ENCODE measurements around the gene SLCO2A1. TPM values are rescaled to one million over a fixed set of nuclear protein-coding genes. Genes with fewer than 3 reads are reported as not detected.

SLCO2A1 gene
- total RNA-seq, 2 experiments from 2014 or later = not detected

DNA sequence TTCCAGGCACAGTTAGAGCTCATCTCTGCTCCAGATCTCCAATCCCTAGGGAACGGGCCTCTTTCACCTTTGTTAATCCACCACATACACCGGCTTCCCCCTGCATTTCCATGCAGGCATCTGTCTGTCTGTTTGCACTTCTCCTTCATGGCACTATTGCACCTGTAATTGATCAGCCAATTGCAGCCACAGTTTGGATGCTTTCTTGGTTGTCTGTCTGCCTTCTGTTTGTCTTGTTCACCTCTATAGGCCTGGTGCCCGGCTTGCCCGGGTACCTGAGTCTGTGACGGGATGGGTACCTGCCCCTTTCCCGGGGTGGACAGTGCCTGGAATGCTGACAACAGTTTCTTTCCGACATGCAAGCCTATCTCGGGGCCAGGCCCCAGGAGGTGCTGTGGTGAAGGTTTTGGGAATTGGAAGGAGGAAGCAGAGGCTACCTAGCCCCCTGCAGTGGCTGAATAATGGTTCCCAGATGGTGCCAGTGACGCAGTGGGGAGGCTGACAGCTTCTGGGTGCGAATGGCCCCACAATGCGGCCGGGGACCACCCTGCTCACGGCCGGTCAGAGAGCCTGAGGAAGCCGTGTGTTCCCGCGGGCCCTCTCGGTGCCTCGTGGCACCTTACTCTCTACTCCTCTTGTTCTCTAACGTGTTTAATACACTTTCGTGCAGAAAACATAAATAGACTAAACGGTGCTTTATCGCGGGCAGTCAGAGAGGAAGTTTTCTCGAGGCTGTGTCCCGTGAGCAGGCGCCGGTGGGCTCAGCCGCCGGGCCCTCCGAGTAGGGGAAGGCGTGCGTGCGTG is 102.8 kb downstream of the SLCO2A1 start:
- peaks cover 6% of the 10 kb centered on the region for H3K4me1 Mint-ChIP-seq (ENCODE audit: low read depth)

DNA sequence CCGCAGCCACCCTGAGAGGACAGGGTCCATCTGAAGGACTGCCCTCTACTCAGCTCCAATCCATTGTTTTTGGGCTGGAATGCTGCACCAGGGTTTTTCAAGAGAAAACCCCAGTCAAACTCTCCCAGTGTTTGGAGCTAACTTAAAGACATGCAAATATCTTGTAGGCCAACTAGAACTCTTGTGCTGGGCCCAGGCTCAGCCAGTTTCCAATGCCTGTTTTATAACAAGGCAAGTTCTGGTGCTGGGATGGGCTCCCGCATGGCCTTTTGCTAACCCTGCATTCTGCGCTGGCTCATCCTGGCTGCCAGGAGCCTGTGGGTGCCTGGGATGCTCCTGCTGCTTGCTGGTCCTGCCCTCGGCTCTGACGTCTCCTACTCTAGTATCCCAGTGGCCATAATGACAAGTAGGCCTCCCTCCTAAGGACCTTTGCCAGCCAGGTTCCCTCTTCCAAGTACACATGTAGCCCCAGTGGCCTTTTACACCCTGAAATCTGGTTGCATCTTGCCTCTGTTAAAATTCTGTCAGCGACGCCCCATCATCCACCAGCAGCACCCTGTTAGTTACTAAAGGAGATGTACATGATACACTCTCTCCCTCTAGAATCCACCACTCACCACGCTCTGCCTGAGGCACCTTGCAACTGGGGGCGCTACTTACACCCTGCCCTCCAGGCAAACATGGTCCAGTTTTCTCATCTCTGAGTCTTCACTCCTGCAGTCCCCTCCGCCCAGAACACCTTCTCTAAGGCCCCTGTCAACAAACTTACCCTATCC is 103.6 kb downstream of the SLCO2A1 start:
- intact Hi-C loops (cut with micrococcal nuclease) = loop anchor here (5.0 to 10.0 kb wide), 6 partner anchors 59 to 1204 kb away; partner anchors contain the start of genes ANAPC13, CDV3, CEP63 and NPHP3
- CTCF ChIA-PET = interaction anchor here (0.6 to 1.2 kb wide), 6 partner anchors 10 to 132 kb away, joined by 3 to 5 read pairs (median 4); no protein-coding TSS in a partner anchor
- H3K4me3 Mint-ChIP-seq = no peak overlapping the region
- H3K27me3 Mint-ChIP-seq (ENCODE audit: low read depth) = peaks cover 2% of the 10 kb centered on the region
- no peak overlapping the region for H3K27ac Mint-ChIP-seq
- no peaks in the 10 kb centered on the region for H3K9me3 Mint-ChIP-seq
- H3K36me3 Mint-ChIP-seq (ENCODE audit: low read depth) = no peaks in the 10 kb centered on the region
- peaks cover 6% of the 10 kb centered on the region for H3K4me1 Mint-ChIP-seq (ENCODE audit: low read depth)
- DNase-seq = no peak

More for the DNA sequence above, 102.8 kb downstream of the SLCO2A1 start:
- no peaks in the 10 kb centered on the region for H3K9me3 Mint-ChIP-seq
- no peaks in the 10 kb centered on the region for H3K36me3 Mint-ChIP-seq (ENCODE audit: low read depth)
- DNase-seq = no peak
- intact Hi-C loops (cut with micrococcal nuclease) = loop anchor here (1.0 to 10.0 kb wide), 8 partner anchors 60 to 1205 kb away; partner anchors contain the start of genes ANAPC13, CDV3, CEP63 and NPHP3
- peaks cover 2% of the 10 kb centered on the region for H3K27me3 Mint-ChIP-seq (ENCODE audit: low read depth)
- H3K27ac Mint-ChIP-seq = no peak overlapping the region
- H3K4me3 Mint-ChIP-seq = peak overlapping the region; percentile 42
- CTCF ChIA-PET = interaction anchor here (0.6 to 0.8 kb wide), 2 partner anchors 107 to 108 kb away, joined by 3 to 5 read pairs; no protein-coding TSS in a partner anchor

DNA sequence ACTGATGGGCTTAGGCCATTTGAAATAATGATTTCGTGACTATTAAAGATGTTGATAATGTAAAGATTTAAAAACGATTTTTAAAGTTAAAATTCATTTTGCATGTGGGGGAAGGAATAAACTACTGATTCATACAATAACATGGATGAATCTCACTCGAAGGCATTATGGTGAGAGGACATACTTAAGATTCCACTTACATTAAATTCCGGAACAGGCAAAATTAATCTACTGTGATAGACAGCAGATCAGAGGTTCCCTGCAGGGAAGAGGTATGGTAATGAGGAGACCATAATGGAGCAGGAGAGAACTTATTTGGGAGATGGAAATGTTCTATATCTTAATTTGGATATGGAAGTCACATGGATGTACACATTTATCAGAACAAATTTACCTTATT is 105.7 kb downstream of the SLCO2A1 start:
- peaks cover 6% of the 10 kb centered on the region for H3K4me1 Mint-ChIP-seq (ENCODE audit: low read depth)
- no peaks in the 10 kb centered on the region for H3K9me3 Mint-ChIP-seq
- DNase-seq = no peak
- intact Hi-C loops (cut with micrococcal nuclease) = loop anchor here (10.0 kb wide), 1 partner anchor 429 kb away; no protein-coding TSS in a partner anchor
- no peak overlapping the region for H3K27ac Mint-ChIP-seq
- H3K27me3 Mint-ChIP-seq (ENCODE audit: low read depth) = peaks cover 2% of the 10 kb centered on the region
- CTCF ChIA-PET = no interaction called here
- H3K4me3 Mint-ChIP-seq = no peak overlapping the region
- H3K36me3 Mint-ChIP-seq (ENCODE audit: low read depth) = no peaks in the 10 kb centered on the region

DNA sequence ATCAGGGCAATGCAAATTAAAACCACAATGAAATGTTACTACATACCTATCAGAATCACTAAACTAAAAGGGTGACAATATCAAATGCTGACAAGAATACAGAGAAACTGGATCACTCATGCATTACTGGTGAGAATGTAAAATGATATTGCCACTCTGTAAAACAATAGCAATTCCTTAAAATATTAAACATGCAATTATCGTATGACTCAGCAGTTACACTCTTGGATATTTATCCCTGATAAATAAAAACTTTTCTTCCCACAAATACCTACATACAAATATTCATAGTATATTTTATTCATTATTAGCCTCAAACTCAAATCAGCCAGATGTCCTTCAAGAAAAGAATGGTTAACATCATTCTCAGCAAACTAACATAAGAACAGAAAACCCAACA is 108.1 kb downstream of the SLCO2A1 start:
- CTCF ChIA-PET = no interaction called here
- H3K9me3 Mint-ChIP-seq = peaks cover 4% of the 10 kb centered on the region
- no peak overlapping the region for H3K4me3 Mint-ChIP-seq
- no peaks in the 10 kb centered on the region for H3K36me3 Mint-ChIP-seq (ENCODE audit: low read depth)
- H3K4me1 Mint-ChIP-seq (ENCODE audit: low read depth) = no peaks in the 10 kb centered on the region
- no peak for DNase-seq
- peaks cover 8% of the 10 kb centered on the region for H3K27me3 Mint-ChIP-seq (ENCODE audit: low read depth)
- no peak overlapping the region for H3K27ac Mint-ChIP-seq
- intact Hi-C loops (cut with micrococcal nuclease) = loop anchor here (10.0 kb wide), 1 partner anchor 427 kb away; no protein-coding TSS in a partner anchor

DNA sequence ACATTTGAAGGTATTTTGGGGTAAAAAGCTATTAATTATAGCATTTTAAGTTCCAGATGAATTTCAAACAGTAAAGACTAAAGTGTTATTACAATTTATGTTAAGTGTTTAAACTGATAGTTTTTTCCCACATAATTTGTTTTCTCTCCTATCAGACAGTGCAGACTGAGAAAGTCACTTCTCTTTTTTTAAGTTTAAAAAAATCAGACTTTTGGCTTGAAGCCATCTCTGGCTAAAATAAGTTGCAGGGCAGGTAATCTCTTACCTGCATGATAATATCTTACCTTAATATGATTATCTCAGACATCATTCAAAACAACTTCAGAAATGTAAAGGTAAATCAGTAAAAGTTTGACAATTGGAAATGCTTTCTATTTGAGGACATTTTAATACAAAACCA is 112.6 kb downstream of the SLCO2A1 start:
- no peak for DNase-seq
- CTCF ChIA-PET = interaction anchor here (0.5 kb wide), 1 partner anchor 96 kb away, joined by 5 read pairs; no protein-coding TSS in a partner anchor
- Mint-ChIP-seq H3K9me3 (peaks cover 4% of the 10 kb centered on the region), H3K27ac (no peak overlapping the region), H3K36me3 (ENCODE audit: low read depth) (no peaks in the 10 kb centered on the region), H3K4me3 (no peak overlapping the region), H3K27me3 (ENCODE audit: low read depth) (peaks cover 12% of the 10 kb centered on the region), H3K4me1 (ENCODE audit: low read depth) (no peaks in the 10 kb centered on the region)
- intact Hi-C loops (cut with micrococcal nuclease) = no loop called here

DNA sequence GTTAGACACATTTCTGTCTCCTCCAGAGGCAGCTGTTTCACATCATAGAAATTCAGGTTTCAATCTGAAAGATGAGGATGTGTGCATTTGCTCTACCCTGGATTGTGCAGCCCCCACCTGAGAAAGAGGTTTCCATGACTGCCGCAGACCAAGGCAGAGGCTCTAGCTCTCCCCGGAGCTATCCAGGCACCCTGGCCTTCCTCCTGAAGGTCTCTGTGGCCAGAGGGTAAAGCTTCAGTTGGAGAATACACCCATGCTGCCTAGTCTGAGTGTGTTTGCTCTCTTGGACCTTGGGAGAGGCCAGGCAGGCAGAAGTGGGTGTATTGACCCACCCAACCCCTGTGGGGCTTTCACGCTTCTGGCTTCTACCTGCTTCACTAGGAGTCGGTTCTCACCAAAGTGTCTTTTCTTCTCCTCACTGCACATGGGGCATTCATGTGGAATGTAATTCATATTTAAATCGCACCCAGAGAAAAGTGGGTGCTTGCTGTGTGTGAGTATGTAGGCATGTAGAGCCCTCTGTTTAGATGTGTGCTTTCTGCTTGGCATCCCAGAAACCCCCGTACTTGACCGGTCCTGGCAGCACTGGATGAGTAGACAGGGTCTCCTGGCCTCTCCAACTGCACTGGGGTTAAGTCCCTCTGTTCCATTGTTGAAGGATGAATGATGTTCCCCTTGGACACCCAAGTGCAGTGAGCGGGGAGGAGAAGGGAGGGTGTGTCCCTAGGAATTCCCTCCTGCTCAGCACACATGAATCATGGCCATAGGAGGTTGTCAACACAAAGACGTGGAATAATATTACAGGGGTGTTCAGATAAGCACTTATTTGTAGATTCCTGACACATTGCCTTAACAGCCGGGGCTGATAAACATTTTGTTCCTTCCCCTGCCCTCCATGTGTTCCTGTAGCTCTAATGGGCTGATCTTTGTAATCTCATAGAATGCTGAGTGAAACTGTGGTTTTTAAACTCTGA is 113.8 kb downstream of the SLCO2A1 start:
- peaks cover 4% of the 10 kb centered on the region for H3K9me3 Mint-ChIP-seq
- no peaks in the 10 kb centered on the region for H3K4me1 Mint-ChIP-seq (ENCODE audit: low read depth)
- CTCF ChIA-PET = no interaction called here
- intact Hi-C loops (cut with micrococcal nuclease) = no loop called here
- H3K27ac Mint-ChIP-seq = no peak overlapping the region
- H3K36me3 Mint-ChIP-seq (ENCODE audit: low read depth) = no peaks in the 10 kb centered on the region
- H3K27me3 Mint-ChIP-seq (ENCODE audit: low read depth) = peaks cover 12% of the 10 kb centered on the region
- no peak overlapping the region for H3K4me3 Mint-ChIP-seq
- DNase-seq = no peak

DNA sequence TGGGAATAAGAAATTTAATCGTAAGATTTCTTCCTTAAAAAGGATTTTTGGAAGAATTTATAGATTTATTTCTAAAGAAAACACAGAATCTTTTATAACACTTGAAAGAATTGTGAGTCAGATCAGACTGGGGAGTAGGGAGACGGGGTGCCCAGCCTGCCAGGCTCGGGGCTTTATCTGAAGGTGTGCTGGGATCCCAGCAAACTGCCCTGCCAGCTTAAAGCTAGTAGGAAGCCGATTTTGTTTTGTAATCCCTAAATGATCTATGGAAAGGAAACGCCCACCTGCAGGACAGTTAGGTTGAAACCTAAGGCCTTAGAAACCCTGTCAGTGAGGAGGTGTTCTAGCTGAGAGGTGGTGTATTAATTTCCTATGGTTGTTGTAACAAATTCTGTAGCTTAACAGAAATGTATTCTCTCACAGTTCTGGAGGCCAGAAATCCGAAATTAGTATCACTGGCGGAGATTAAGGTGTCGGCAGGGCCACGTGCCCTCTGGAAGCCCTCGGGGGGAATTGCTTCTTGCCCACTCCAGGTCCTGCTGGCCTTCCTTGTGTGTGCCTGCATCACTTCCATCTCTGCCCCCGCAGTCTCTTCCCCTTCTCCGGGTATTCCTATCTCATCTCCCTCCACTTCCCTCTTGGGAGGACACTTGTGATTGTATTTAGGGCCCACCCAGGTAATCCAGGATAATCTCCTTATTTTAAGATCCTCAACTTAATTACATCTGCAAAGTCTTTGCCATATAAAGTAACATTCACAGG is 114.7 kb downstream of the SLCO2A1 start:
- Mint-ChIP-seq H3K4me3 (no peak overlapping the region), H3K4me1 (ENCODE audit: low read depth) (no peaks in the 10 kb centered on the region), H3K27ac (no peak overlapping the region), H3K36me3 (ENCODE audit: low read depth) (no peaks in the 10 kb centered on the region), H3K9me3 (peaks cover 4% of the 10 kb centered on the region), H3K27me3 (ENCODE audit: low read depth) (peaks cover 17% of the 10 kb centered on the region)
- CTCF ChIA-PET = no interaction called here
- intact Hi-C loops (cut with micrococcal nuclease) = no loop called here
- no peak for DNase-seq

DNA sequence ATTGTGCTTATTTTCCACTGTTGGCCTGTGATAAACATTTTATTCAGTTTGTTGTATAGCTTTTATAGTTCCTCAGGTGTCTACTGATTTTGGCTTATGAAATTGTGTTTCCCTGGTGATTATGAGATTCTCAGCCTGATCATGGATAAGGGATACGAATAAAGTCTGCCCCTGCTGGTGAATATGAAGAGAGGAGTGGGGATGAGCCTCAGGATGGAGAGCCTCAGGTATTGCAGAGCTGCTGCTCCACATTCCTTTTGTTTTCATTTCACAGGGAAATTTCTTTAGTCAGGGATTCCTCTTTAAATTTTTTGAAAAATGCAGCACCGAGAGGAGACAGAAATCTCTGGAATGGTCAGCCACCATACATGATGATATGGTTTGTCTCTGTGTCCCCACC is 119.3 kb downstream of the SLCO2A1 start:
- H3K27ac Mint-ChIP-seq = no peak overlapping the region
- H3K36me3 Mint-ChIP-seq (ENCODE audit: low read depth) = no peaks in the 10 kb centered on the region
- H3K4me3 Mint-ChIP-seq = no peak overlapping the region
- H3K9me3 Mint-ChIP-seq = no peaks in the 10 kb centered on the region
- intact Hi-C loops (cut with micrococcal nuclease) = no loop called here
- H3K27me3 Mint-ChIP-seq (ENCODE audit: low read depth) = peaks cover 16% of the 10 kb centered on the region
- H3K4me1 Mint-ChIP-seq (ENCODE audit: low read depth) = no peaks in the 10 kb centered on the region
- CTCF ChIA-PET = no interaction called here
- DNase-seq = no peak

DNA sequence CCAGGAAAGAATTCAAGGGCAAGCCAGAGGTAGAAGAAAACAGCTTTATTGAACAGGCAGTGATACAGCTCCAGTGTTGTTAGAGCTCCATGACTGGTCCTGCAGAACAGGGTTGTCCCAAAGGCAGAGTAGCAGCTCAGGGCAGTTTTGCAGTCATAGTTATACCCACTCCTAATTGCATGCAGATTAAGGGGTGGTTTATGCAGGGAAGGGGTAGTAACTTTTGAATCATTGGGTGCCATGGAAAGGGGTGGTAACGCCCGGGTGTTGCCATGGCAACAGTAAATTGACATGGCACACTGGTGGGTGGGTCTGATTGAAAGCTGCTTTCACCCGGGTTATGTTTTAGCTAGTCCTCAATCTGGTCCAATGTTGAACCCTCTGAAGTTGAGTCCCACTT is 124.3 kb downstream of the SLCO2A1 start:
- Mint-ChIP-seq H3K9me3 (peaks cover 4% of the 10 kb centered on the region), H3K4me1 (ENCODE audit: low read depth) (no peaks in the 10 kb centered on the region), H3K4me3 (no peak overlapping the region), H3K27ac (no peak overlapping the region), H3K27me3 (ENCODE audit: low read depth) (peaks cover 19% of the 10 kb centered on the region), H3K36me3 (ENCODE audit: low read depth) (no peaks in the 10 kb centered on the region)
- intact Hi-C loops (cut with micrococcal nuclease) = no loop called here
- CTCF ChIA-PET = no interaction called here
- DNase-seq = no peak

DNA sequence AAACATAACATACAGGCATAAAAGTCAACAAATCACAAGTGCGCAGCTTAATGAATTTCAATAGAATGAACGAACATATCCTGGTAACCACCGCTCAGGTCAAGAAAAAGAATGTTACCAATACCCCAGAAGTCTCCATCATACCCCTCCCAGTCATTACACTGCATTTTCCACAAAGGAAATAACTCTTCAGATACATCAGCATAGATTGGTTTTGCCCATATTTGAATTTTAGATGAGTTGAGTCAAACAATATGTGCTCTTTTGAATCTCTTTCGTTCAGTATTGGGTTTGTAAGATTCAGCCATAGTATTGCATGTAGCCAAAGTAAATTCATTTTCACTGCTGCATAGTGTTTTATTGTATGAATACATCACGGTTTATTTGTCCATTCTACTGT is 127.9 kb downstream of the SLCO2A1 start:
- Mint-ChIP-seq H3K27ac (no peak overlapping the region), H3K4me3 (no peak overlapping the region), H3K36me3 (ENCODE audit: low read depth) (no peaks in the 10 kb centered on the region), H3K9me3 (peaks cover 4% of the 10 kb centered on the region), H3K4me1 (ENCODE audit: low read depth) (no peaks in the 10 kb centered on the region), H3K27me3 (ENCODE audit: low read depth) (peaks cover 15% of the 10 kb centered on the region)
- no peak for DNase-seq
- intact Hi-C loops (cut with micrococcal nuclease) = no loop called here
- CTCF ChIA-PET = no interaction called here

DNA sequence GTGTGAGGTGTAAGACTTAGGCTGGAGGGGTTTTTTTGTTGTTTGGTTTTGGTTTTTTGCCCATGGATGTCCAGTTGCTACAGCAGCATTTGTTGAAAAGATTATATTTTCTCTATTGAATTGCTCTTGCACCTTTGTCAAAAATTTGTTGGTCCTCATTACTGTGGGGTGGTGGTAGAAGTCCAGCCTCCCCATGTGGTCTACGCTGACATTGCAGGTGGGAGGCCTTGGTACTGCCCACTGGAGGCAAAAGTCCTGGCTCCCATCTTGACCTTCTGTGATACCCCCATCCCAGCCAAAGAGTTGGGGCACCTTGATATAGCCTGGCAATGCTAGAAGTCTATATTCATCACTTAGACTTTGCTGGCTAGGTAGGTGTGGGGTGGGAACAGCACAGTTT is 128.6 kb downstream of the SLCO2A1 start:
- H3K9me3 Mint-ChIP-seq = peaks cover 4% of the 10 kb centered on the region
- intact Hi-C loops (cut with micrococcal nuclease) = no loop called here
- H3K4me3 Mint-ChIP-seq = no peak overlapping the region
- CTCF ChIA-PET = no interaction called here
- H3K36me3 Mint-ChIP-seq (ENCODE audit: low read depth) = no peaks in the 10 kb centered on the region
- H3K27ac Mint-ChIP-seq = no peak overlapping the region
- peaks cover 22% of the 10 kb centered on the region for H3K27me3 Mint-ChIP-seq (ENCODE audit: low read depth)
- no peaks in the 10 kb centered on the region for H3K4me1 Mint-ChIP-seq (ENCODE audit: low read depth)
- no peak for DNase-seq

Measured in activated naive CD4-positive, alpha-beta T cell treated with anti-CD3 and anti-CD28 coated beads for 36 hours (primary cell).